T-helper 1 cell treated with Interleukin-12 subunit alpha and Interleukin-12 subunit beta and Interleukin-4 antibody, amounts not matched to agents 30 μg/mL and 1 μg/mL, for 36 hours (primary cell): ENCODE results near the gene GOLGB1.

ENCODE experiments used
- H3K27ac Mint-ChIP-seq: one replicate; pipeline ENCODE4 v1.8.0; 2021; ENCODE audit warnings: mild to moderate bottlenecking, mixed read lengths
- H3K27me3 Mint-ChIP-seq: one replicate; pipeline ENCODE4 v1.8.0; 2021; ENCODE audit warnings: low read depth, mixed read lengths
- H3K36me3 Mint-ChIP-seq: one replicate; pipeline ENCODE4 v1.8.0; 2021; ENCODE audit warnings: low read depth, mixed read lengths
- H3K4me1 Mint-ChIP-seq: one replicate; pipeline ENCODE4 v1.8.0; 2021; ENCODE audit warnings: low read depth, mixed read lengths
- H3K4me3 Mint-ChIP-seq: one replicate; pipeline ENCODE4 v1.8.0; 2021; ENCODE audit warnings: mild to moderate bottlenecking, moderate library complexity, mixed read lengths
- H3K9me3 Mint-ChIP-seq: one replicate; pipeline ENCODE4 v1.8.0; 2021; ENCODE audit warnings: mixed read lengths

The GOLGB1 gene

DNA sequence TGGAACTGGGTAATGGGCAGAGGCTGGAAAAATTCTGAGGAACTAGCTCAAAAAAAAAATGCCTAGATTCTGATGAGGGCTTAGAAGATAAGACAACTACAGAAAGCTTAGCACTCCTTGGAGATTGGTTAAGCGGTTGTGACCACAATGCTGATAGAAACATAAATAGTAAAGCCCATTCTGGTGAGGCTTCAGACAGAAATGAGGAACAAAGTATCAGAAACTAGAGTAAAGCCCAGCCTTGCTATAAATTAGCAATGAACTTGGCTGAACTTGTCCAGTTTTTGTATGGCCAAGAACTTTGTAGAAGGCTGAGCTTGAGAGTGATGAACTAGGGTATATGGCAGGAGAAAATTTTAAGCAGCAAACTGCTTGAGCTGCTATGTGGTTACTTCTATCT, 25.4 kb downstream of the GOLGB1 start:
- Mint-ChIP-seq H3K27ac (no peak overlapping the region), H3K4me3 (no peak overlapping the region), H3K9me3 (no peaks in the 10 kb centered on the region), H3K27me3 (no peaks in the 10 kb centered on the region), H3K36me3 (peaks cover 66% of the 10 kb centered on the region), H3K4me1 (peaks cover 11% of the 10 kb centered on the region)

DNA sequence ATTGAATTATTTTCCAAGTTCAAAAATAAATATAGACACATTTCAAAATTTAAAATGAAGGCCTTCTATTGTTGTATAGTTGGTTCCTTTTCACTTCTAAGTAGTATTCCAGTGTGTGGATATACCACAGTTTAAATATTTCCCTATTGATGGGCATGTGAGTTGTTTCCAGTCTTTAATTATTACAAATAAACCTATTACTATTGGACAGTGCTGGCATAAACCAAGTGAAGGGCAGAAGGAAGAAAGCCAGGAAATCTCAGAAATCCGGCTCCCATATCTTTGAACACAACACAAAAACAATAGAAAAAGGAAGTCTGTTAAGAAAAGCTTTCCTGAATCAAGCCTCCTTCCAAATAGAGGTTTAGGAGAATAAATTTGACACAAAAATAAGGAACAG, 26.1 kb downstream of the GOLGB1 start:
- Mint-ChIP-seq H3K9me3 (no peaks in the 10 kb centered on the region), H3K36me3 (peaks cover 63% of the 10 kb centered on the region), H3K4me1 (peaks cover 12% of the 10 kb centered on the region), H3K27ac (no peak overlapping the region), H3K4me3 (no peak overlapping the region), H3K27me3 (no peaks in the 10 kb centered on the region)

DNA sequence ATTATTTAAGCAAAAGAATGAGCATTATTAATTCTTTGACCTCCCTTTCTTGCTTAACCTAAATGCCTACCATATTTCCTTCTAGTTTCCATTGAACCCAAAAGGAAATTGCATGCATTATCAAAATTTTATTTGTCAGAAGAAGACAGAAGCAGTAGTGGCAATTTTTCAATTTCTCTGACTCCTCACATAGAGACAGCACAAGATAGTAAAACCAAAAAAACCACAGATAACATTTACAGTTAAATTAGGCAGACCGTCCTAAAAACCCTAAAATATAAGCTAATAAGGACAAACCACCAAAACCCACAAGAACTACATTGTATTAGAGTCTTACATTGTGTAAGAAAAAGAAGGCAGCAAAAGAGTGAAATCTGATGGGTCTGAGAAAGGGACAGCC, 27.1 kb downstream of the GOLGB1 start:
- peaks cover 15% of the 10 kb centered on the region for H3K4me1 Mint-ChIP-seq
- no peak overlapping the region for H3K27ac Mint-ChIP-seq
- no peaks in the 10 kb centered on the region for H3K27me3 Mint-ChIP-seq
- no peaks in the 10 kb centered on the region for H3K9me3 Mint-ChIP-seq
- peaks cover 63% of the 10 kb centered on the region for H3K36me3 Mint-ChIP-seq
- H3K4me3 Mint-ChIP-seq: no peak overlapping the region

- Mint-ChIP-seq H3K4me3 (no peak overlapping the region), H3K27me3 (no peaks in the 10 kb centered on the region), H3K4me1 (peaks cover 15% of the 10 kb centered on the region), H3K27ac (no peak overlapping the region), H3K36me3 (peaks cover 65% of the 10 kb centered on the region), H3K9me3 (no peaks in the 10 kb centered on the region)
Observed at GRCh38 chr3:121720163-121720562, 29.4 kb downstream of the GOLGB1 start.

DNA sequence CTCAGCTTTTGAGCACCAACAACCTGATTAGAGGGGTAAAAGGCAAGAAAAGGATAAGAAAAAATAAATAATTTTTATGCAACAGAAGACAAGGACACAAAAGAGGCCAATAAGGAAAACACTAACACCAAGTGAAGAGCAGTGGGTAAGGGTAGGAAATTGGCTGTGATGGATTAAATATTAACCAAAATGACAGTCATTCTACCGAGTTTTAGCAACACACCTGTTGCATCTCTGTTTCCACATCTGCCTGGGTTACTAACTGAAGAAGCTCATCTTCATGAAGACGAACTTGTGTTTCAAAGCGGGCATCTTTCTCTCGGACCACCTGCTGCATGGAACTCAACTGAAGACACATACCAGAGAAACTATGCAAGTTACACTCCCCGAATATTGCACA, 30.1 kb downstream of the GOLGB1 start:
- Mint-ChIP-seq H3K4me1 (peaks cover 14% of the 10 kb centered on the region), H3K27ac (no peak overlapping the region), H3K27me3 (no peaks in the 10 kb centered on the region), H3K4me3 (no peak overlapping the region), H3K36me3 (peaks cover 60% of the 10 kb centered on the region), H3K9me3 (no peaks in the 10 kb centered on the region)

DNA sequence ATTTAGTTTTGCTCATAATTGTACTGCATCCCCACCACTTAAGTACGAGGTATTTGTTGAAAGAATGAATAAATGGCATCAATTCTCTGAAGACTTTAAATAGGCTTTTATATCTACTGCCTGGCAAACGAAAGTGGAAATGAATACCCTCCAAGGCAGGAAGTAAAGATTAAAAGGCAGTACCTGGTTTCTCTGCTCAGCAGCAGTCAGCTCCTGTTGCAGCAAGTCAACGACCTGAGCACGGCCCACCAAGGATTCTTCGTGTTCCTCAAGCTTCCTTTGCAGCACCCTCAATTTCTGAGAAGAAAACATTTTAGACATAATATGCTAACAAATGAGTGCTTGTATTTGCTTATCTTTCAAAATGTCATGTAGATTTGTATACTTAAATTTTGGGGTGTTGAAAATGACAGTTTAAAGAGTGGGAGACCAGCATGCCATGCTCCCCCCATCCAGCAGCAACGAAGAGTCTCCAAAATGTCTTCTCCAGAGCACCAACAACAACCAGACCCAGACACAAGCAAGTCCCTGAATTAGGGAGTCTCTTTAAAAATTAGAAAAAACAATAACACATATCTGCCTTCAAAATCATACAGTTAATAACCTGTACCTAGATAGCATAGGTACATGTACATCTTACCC, 31.2 kb downstream of the GOLGB1 start:
- peaks cover 56% of the 10 kb centered on the region for H3K36me3 Mint-ChIP-seq
- H3K27me3 Mint-ChIP-seq: no peaks in the 10 kb centered on the region
- peak overlapping the region; percentile 47 for H3K4me3 Mint-ChIP-seq
- H3K27ac Mint-ChIP-seq: peak overlapping the region; percentile 85
- no peaks in the 10 kb centered on the region for H3K9me3 Mint-ChIP-seq
- H3K4me1 Mint-ChIP-seq: peaks cover 11% of the 10 kb centered on the region

- no peak overlapping the region for H3K27ac Mint-ChIP-seq
- H3K4me3 Mint-ChIP-seq: no peak overlapping the region
- no peaks in the 10 kb centered on the region for H3K9me3 Mint-ChIP-seq
- no peaks in the 10 kb centered on the region for H3K27me3 Mint-ChIP-seq
- peaks cover 44% of the 10 kb centered on the region for H3K36me3 Mint-ChIP-seq
- H3K4me1 Mint-ChIP-seq: no peaks in the 10 kb centered on the region
Observed at GRCh38 chr3:121710347-121710746, 39.2 kb downstream of the GOLGB1 start.

- peaks cover 51% of the 10 kb centered on the region for H3K36me3 Mint-ChIP-seq
Observed at GRCh38 chr3:121707531-121708273, 41.8 kb downstream of the GOLGB1 start.

GRCh38 chr3:121705541-121705940, 44.0 kb downstream of the GOLGB1 start:
- no peaks in the 10 kb centered on the region for H3K4me1 Mint-ChIP-seq
- no peaks in the 10 kb centered on the region for H3K27me3 Mint-ChIP-seq
- no peak overlapping the region for H3K4me3 Mint-ChIP-seq
- H3K27ac Mint-ChIP-seq: no peak overlapping the region
- no peaks in the 10 kb centered on the region for H3K9me3 Mint-ChIP-seq
- H3K36me3 Mint-ChIP-seq: peaks cover 56% of the 10 kb centered on the region

More at GRCh38 chr3:121707531-121708273, 41.8 kb downstream of the GOLGB1 start:
- Mint-ChIP-seq H3K27ac (no peak overlapping the region), H3K9me3 (no peaks in the 10 kb centered on the region), H3K4me3 (no peak overlapping the region), H3K27me3 (no peaks in the 10 kb centered on the region), H3K4me1 (no peaks in the 10 kb centered on the region)

- no peaks in the 10 kb centered on the region for H3K9me3 Mint-ChIP-seq
- H3K4me1 Mint-ChIP-seq: no peaks in the 10 kb centered on the region
- H3K27ac Mint-ChIP-seq: no peak overlapping the region
- no peaks in the 10 kb centered on the region for H3K27me3 Mint-ChIP-seq
- peaks cover 49% of the 10 kb centered on the region for H3K36me3 Mint-ChIP-seq
- no peak overlapping the region for H3K4me3 Mint-ChIP-seq
Observed at GRCh38 chr3:121703973-121704372, 45.6 kb downstream of the GOLGB1 start.

DNA sequence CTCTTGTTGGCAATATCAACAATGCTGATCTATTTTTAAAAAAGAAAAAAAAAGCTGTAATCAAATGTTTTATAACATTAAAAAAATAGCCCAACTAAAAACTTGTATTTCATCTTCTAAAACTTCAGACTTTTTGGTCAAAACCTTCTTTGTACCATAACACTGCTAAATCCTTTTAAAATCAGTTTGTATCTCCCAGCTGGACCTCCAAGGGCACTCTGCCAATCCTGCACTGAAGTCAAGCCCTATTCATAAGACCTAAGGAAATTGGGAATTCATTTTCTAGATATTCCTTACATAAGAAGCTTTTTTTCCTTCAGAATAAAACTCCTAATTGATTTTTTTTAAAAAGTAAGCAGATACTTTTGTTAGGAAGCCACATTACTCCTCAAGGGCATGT, 50.6 kb downstream of the GOLGB1 start:
- no peak overlapping the region for H3K4me3 Mint-ChIP-seq
- H3K27ac Mint-ChIP-seq: no peak overlapping the region
- no peaks in the 10 kb centered on the region for H3K27me3 Mint-ChIP-seq
- peaks cover 44% of the 10 kb centered on the region for H3K36me3 Mint-ChIP-seq
- H3K9me3 Mint-ChIP-seq: no peaks in the 10 kb centered on the region
- peaks cover 4% of the 10 kb centered on the region for H3K4me1 Mint-ChIP-seq

GRCh38 chr3:121698476-121698875, 51.1 kb downstream of the GOLGB1 start:
- Mint-ChIP-seq H3K27me3 (no peaks in the 10 kb centered on the region), H3K4me1 (peaks cover 4% of the 10 kb centered on the region), H3K9me3 (no peaks in the 10 kb centered on the region), H3K27ac (no peak overlapping the region), H3K36me3 (peaks cover 40% of the 10 kb centered on the region), H3K4me3 (no peak overlapping the region)

- peaks cover 15% of the 10 kb centered on the region for H3K4me1 Mint-ChIP-seq
- no peaks in the 10 kb centered on the region for H3K9me3 Mint-ChIP-seq
- no peak overlapping the region for H3K27ac Mint-ChIP-seq
- H3K4me3 Mint-ChIP-seq: no peak overlapping the region
- H3K36me3 Mint-ChIP-seq: peaks cover 43% of the 10 kb centered on the region
- no peaks in the 10 kb centered on the region for H3K27me3 Mint-ChIP-seq
Observed at GRCh38 chr3:121696186-121696585, 53.4 kb downstream of the GOLGB1 start.

DNA sequence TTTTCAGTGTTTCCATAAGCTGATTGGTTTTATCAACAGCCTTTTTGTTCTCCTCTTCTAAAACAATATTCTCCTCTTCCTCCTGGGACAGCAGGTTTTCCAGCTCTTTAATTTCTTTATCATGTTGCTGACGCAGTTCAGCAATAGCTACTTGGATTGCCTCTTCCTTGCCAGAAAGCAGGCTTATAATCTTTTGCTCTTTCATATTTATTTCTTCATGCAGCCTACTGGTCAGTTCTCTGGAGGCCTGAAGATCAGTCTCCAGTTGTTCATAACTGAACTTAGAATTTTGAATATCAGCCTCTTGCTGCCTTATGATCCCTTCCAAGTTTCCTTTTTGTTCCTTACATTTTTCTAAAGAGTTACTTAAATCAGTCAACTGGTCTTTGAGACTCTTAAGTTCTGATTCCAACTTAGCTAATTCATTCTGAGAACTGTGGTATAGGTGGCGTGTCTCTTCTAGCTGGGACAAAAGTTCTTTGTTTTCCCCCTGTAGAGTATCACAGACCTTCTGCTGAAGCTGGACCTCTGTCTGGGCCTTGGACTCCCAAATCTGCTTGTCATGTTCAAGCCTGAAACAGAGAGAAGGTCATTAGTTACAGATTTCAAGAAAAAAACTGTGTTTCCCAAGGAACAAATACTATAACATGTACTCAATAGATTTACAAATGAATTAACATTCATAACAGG, 57.4 kb downstream of the GOLGB1 start:
- peaks cover 35% of the 10 kb centered on the region for H3K36me3 Mint-ChIP-seq
- H3K9me3 Mint-ChIP-seq: no peaks in the 10 kb centered on the region
- H3K4me3 Mint-ChIP-seq: no peak overlapping the region
- H3K4me1 Mint-ChIP-seq: peaks cover 18% of the 10 kb centered on the region
- H3K27ac Mint-ChIP-seq: peak overlapping the region; percentile 83
- no peaks in the 10 kb centered on the region for H3K27me3 Mint-ChIP-seq
